Measurements from ENCODE around the gene YIPF4. TPM values are rescaled to one million over a fixed set of nuclear protein-coding genes. Genes with fewer than 3 reads are reported as not detected.

YIPF4 gene
- total RNA-seq, 4 donors from 2014 or later = 11.9 to 26.3 (median 21.3) TPM

DNA sequence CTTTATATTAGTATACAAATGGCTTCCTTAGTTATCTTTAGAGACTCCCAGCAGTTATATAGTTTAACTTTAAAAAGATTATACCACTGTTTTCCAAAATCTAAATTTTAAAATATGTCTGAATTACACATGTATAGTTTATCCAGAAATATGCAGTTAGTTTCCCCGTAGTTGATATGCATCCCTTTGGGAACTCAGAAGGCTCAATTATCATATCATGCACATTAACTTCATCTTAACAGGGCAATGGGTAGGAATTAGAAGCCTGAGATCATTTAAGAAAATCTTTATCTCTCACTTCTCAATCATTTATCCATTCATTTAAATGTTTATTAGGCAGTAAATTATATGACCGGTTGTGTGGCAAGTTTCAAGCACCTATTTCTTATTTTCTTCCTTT, 40.2 kb upstream of the YIPF4 start:
- Histone ChIP-seq H3K36me3 (no peaks in the 10 kb centered on the region), H3K4me1 (no peaks in the 10 kb centered on the region), H3K9me3 (no peaks in the 10 kb centered on the region), H3K27me3 (no peaks in the 10 kb centered on the region), H3K27ac (replicated peaks in 1 of 4) (no peak overlapping the region), H3K4me3 (no peak overlapping the region)
- TF ChIP-seq, protein P1, sequence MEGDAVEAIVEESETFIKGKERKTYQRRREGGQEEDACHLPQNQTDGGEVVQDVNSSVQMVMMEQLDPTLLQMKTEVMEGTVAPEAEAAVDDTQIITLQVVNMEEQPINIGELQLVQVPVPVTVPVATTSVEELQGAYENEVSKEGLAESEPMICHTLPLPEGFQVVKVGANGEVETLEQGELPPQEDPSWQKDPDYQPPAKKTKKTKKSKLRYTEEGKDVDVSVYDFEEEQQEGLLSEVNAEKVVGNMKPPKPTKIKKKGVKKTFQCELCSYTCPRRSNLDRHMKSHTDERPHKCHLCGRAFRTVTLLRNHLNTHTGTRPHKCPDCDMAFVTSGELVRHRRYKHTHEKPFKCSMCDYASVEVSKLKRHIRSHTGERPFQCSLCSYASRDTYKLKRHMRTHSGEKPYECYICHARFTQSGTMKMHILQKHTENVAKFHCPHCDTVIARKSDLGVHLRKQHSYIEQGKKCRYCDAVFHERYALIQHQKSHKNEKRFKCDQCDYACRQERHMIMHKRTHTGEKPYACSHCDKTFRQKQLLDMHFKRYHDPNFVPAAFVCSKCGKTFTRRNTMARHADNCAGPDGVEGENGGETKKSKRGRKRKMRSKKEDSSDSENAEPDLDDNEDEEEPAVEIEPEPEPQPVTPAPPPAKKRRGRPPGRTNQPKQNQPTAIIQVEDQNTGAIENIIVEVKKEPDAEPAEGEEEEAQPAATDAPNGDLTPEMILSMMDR (IDR thresholded peaks at IDR 0.05) = no peak
- TF ChIP-seq EP300 (IDR thresholded peaks at IDR 0.05) (no peak), POLR2A (IDR thresholded peaks at IDR 0.05; ENCODE audit: low read depth) (no peak), POLR2AphosphoS5 (IDR thresholded peaks at IDR 0.05) (no peak)
- DNase-seq (ENCODE audit: extremely low spot score) = no peak
- intact Hi-C loops (cut with DNase I) = no loop called here
- WGBS = 87% methylated on average over 2 of the region's 2 CpGs

DNA sequence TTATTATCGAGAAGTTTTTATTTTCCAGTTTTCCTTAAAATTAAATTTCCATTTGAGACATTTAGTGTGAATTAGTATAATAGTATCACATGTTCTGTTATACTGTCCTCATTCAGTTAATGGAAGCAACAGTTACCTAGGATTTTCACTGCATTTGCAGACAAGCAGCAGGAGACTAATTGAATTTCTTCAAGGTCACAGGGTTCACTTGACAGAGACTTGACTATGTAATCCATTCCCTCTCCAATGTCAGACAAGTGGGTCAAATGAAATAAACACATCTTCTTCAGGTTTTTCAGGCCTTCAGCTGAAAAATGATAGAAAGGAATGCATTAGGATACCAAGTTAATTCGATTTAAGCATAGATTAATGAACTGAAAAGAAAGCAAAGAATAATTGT, 39.7 kb upstream of the YIPF4 start:
- Histone ChIP-seq H3K4me1 (no peaks in the 10 kb centered on the region), H3K9me3 (no peaks in the 10 kb centered on the region), H3K36me3 (no peaks in the 10 kb centered on the region), H3K27ac (replicated peaks in 1 of 4) (no peak overlapping the region), H3K4me3 (no peak overlapping the region), H3K27me3 (no peaks in the 10 kb centered on the region)
- TF ChIP-seq, protein P1 (IDR thresholded peaks at IDR 0.05) = no peak
- no peak for TF ChIP-seq POLR2A (IDR thresholded peaks at IDR 0.05; ENCODE audit: low read depth)
- no peak for TF ChIP-seq POLR2AphosphoS5 (IDR thresholded peaks at IDR 0.05)
- TF ChIP-seq EP300 (IDR thresholded peaks at IDR 0.05) = no peak
- 68% methylated on average over 2 of the region's 2 CpGs for WGBS
- intact Hi-C loops (cut with DNase I) = no loop called here
- no peak for DNase-seq (ENCODE audit: extremely low spot score)

GRCh38 chr2:32242331-32242730, 35.4 kb upstream of the YIPF4 start:
- TF ChIP-seq POLR2AphosphoS5 (IDR thresholded peaks at IDR 0.05) (no peak), EP300 (IDR thresholded peaks at IDR 0.05) (no peak), POLR2A (IDR thresholded peaks at IDR 0.05; ENCODE audit: low read depth) (no peak)
- TF ChIP-seq, protein P1 (IDR thresholded peaks at IDR 0.05) = no peak
- WGBS = 96% methylated on average over 3 of the region's 3 CpGs
- no peak overlapping the region for H3K27ac ChIP-seq (replicated peaks in 1 of 4)
- no peaks in the 10 kb centered on the region for H3K9me3 ChIP-seq
- no peaks in the 10 kb centered on the region for H3K36me3 ChIP-seq
- no peaks in the 10 kb centered on the region for H3K27me3 ChIP-seq
- no peak overlapping the region for H3K4me3 ChIP-seq
- intact Hi-C loops (cut with DNase I) = no loop called here
- H3K4me1 ChIP-seq = no peaks in the 10 kb centered on the region
- DNase-seq (ENCODE audit: extremely low spot score) = no peak

- 78% methylated on average over 4 of the region's 4 CpGs for WGBS
- no peak overlapping the region for H3K27ac ChIP-seq (replicated peaks in 1 of 4)
- no peaks in the 10 kb centered on the region for H3K4me1 ChIP-seq
- no peaks in the 10 kb centered on the region for H3K27me3 ChIP-seq
- no peak overlapping the region for H3K4me3 ChIP-seq
- no peaks in the 10 kb centered on the region for H3K36me3 ChIP-seq
- no peaks in the 10 kb centered on the region for H3K9me3 ChIP-seq
- TF ChIP-seq POLR2AphosphoS5 (IDR thresholded peaks at IDR 0.05) (no peak), POLR2A (IDR thresholded peaks at IDR 0.05; ENCODE audit: low read depth) (no peak), EP300 (IDR thresholded peaks at IDR 0.05) (no peak)
- TF ChIP-seq, protein P1 (IDR thresholded peaks at IDR 0.05) = no peak
- intact Hi-C loops (cut with DNase I) = no loop called here
- DNase-seq (ENCODE audit: extremely low spot score) = no peak
These were observed 30.8 kb upstream of the YIPF4 start for GRCh38 chr2:32246911-32247310.

GRCh38 chr2:32248299-32248698, 29.4 kb upstream of the YIPF4 start:
- no peak for DNase-seq (ENCODE audit: extremely low spot score)
- TF ChIP-seq POLR2A (IDR thresholded peaks at IDR 0.05; ENCODE audit: low read depth) (no peak), POLR2AphosphoS5 (IDR thresholded peaks at IDR 0.05) (no peak), EP300 (IDR thresholded peaks at IDR 0.05) (no peak)
- TF ChIP-seq, protein P1 (IDR thresholded peaks at IDR 0.05) = no peak
- no peaks in the 10 kb centered on the region for H3K4me1 ChIP-seq
- no peaks in the 10 kb centered on the region for H3K9me3 ChIP-seq
- H3K27me3 ChIP-seq = no peaks in the 10 kb centered on the region
- H3K27ac ChIP-seq (replicated peaks in 1 of 4) = no peak overlapping the region
- intact Hi-C loops (cut with DNase I) = no loop called here
- no peaks in the 10 kb centered on the region for H3K36me3 ChIP-seq
- WGBS = 97% methylated on average over 3 of the region's 3 CpGs
- H3K4me3 ChIP-seq = no peak overlapping the region

All from esophagus muscularis mucosa (tissue), 4 donors.